CD8-positive, alpha-beta memory T cell (primary cell): ENCODE results near the gene TPP1. TPM values are rescaled to one million over a fixed set of nuclear protein-coding genes. Genes with fewer than 3 reads are reported as not detected.
A peak's percentile ranks its signal among the peaks of the same experiment; 100 is the strongest.

ENCODE experiments used
- CTCF ChIA-PET: fragments of 350-600 bp; sonication (Branson Sonifier 250); formaldehyde crosslinking; loops from one replicate; lab custom pipeline; 2021; ENCODE audit warnings: antibody characterized with exemption; lab: Charles Lee
- POLR2A ChIA-PET: fragments of 350-600 bp; sonication (Branson Sonifier 250); formaldehyde crosslinking; loops from one replicate; lab custom pipeline; 2021; ENCODE audit warnings: antibody characterized with exemption; lab: Charles Lee
- DNase-seq, 5 donors: peaks; one replicate each; pipeline versions ENCODE4 v3.0.0 to v3.0.0-alpha.2; 2020 to 2022; ENCODE audit warnings: mixed read lengths in 1 of 5
- H3K27ac ChIP-seq: one replicate; pipeline ENCODE4 v1.7.0; 2013; ENCODE audit warnings: low read depth, mild to moderate bottlenecking, low read length, moderate library complexity
- H3K27me3 ChIP-seq: 2 replicates; pipeline ENCODE4 v1.7.0; 2013; ENCODE audit warnings: low read length, mild to moderate bottlenecking; ENCODE audit not compliant: insufficient read depth, poor library complexity, severe bottlenecking
- H3K36me3 ChIP-seq: 2 replicates; pipeline ENCODE4 v1.7.0; 2013; ENCODE audit warnings: mild to moderate bottlenecking, low read length, moderate library complexity; ENCODE audit not compliant: insufficient read depth
- H3K4me1 ChIP-seq: 2 replicates; pipeline ENCODE4 v1.7.0; 2013; ENCODE audit warnings: mild to moderate bottlenecking, low read length, moderate library complexity; ENCODE audit not compliant: insufficient read depth
- H3K4me3 ChIP-seq: 2 replicates; pipeline ENCODE4 v1.7.0; 2013; ENCODE audit warnings: mild to moderate bottlenecking, low read length
- H3K9me3 ChIP-seq: 2 replicates; pipeline ENCODE4 v1.7.0; 2013; ENCODE audit warnings: mild to moderate bottlenecking, low read length
- H3K27ac Mint-ChIP-seq, 8 donors: one replicate each; pipeline ENCODE4 v1.8.0; 2020 to 2021; ENCODE audit warnings: mixed read lengths in 8 of 8, mild to moderate bottlenecking in 6 of 8, inconsistent platforms in 3 of 8, moderate library complexity in 3 of 8
- H3K27me3 Mint-ChIP-seq, 2 donors: one replicate each; pipeline ENCODE4 v1.8.0; 2020 to 2021; ENCODE audit warnings: mixed read lengths in 2 of 2, mild to moderate bottlenecking in 1 of 2, moderate library complexity in 1 of 2
- H3K36me3 Mint-ChIP-seq, 3 donors: one replicate each; pipeline ENCODE4 v1.8.0; 2020 to 2021; ENCODE audit warnings: mixed read lengths in 3 of 3, inconsistent platforms in 1 of 3, mild to moderate bottlenecking in 1 of 3
- H3K4me1 Mint-ChIP-seq, 3 donors: one replicate each; pipeline ENCODE4 v1.8.0; 2020 to 2021; ENCODE audit warnings: mixed read lengths in 3 of 3, inconsistent platforms in 1 of 3, mild to moderate bottlenecking in 1 of 3
- H3K4me3 Mint-ChIP-seq, 7 donors: one replicate each; pipeline ENCODE4 v1.8.0; 2020 to 2021; ENCODE audit warnings: mixed read lengths in 7 of 7, mild to moderate bottlenecking in 6 of 7, moderate library complexity in 4 of 7, inconsistent platforms in 2 of 7
- H3K9me3 Mint-ChIP-seq, 5 donors: one replicate each; pipeline ENCODE4 v1.8.0; 2020 to 2022; ENCODE audit warnings: mixed read lengths in 5 of 5, mild to moderate bottlenecking in 3 of 5, moderate library complexity in 2 of 5, inconsistent platforms in 1 of 5
- polyA plus RNA-seq: library from polyadenylated mRNA; unstranded; fragments of 300-500 nt; fragmentation: Illumina TruSeq; gene quantifications from one replicate; pipeline ENCODE4 v1.2.3, GENCODE V29; 2021
- total RNA-seq, 2 experiments: library from RNA; stranded (reverse); gene quantifications; one replicate each; pipeline ENCODE4 v1.2.3, GENCODE V29; 2021

TPP1 gene
- total and polyA plus RNA-seq, 3 experiments from 2014 or later: 57.2 to 165 (median 61.6) TPM

DNA sequence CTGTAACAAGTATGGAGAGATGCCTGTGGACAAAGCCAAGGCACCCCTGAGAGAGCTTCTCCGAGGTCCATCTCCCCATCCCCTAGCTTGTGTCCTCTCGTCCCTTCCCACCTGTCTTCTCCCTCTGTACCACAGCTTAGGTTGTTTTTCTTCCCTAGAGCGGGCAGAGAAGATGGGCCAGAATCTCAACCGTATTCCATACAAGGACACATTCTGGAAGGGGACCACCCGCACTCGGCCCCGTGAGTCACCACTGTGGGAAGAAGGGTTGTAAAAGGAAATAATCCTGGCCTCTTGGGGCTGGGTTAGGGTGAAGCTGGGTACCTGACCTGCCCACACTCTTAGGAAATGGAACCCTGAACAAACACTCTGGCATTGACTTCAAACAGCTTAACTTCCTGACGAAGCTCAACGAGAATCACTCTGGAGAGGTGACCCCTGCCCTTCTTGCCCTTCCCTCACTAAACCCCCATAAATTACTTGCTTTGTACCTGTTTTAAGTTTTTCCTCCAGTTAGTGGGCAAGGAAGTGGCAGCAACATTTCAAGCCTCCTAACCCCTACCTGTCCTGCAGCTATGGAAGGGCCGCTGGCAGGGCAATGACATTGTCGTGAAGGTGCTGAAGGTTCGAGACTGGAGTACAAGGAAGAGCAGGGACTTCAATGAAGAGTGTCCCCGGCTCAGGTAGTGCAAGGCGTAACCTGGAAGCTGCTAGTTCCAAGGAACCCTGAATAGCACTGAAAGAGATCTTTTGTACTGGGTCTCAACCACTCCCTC, 10.3 kb downstream of the TPP1 start:
- Mint-ChIP-seq H3K4me1 (peaks cover 23 to 46% (median 32%) of the 10 kb centered on the region in 3 donors), H3K9me3 (no peaks in the 10 kb centered on the region), H3K36me3 (peaks cover 0 to 46% (median 13%) of the 10 kb centered on the region in 3 donors), H3K27ac (peak overlapping the region in 7 of 8 donors; percentile 30 to 98 (median 55)), H3K4me3 (peak overlapping the region in 3 of 7 donors; percentile 30 to 77 (median 32)), H3K27me3 (no peaks in the 10 kb centered on the region)
- Histone ChIP-seq H3K27me3 (no peaks in the 10 kb centered on the region), H3K27ac (no peak overlapping the region), H3K36me3 (peaks cover 37% of the 10 kb centered on the region), H3K9me3 (no peaks in the 10 kb centered on the region), H3K4me1 (peaks cover 69% of the 10 kb centered on the region), H3K4me3 (no peak overlapping the region)
- ChIA-PET POLR2A (interaction anchor here (2.8 kb wide), 1 partner anchor 10 kb away, joined by 11 read pairs; the partner anchor contains the start of gene TPP1), CTCF (interaction anchor here (1.3 to 7.8 kb wide), 2 partner anchors 9 to 75 kb away, joined by 3 to 68 read pairs; partner anchors contain the start of gene MRPL17)
- no peak for DNase-seq

DNA sequence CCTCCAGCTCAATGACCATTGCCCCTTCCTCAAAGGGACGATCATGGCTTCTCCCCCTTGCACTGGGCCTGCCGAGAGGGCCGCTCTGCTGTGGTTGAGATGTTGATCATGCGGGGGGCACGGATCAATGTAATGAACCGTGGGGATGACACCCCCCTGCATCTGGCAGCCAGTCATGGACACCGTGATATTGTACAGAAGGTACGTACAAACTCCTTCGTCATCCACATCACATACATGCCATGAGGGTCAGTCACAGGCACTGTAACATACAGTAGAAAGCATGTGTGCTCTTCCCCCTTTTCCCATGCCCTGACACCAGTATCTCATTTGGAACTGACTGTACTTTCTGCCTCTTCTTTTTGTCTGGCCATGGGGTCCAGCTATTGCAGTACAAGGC, 11.2 kb downstream of the TPP1 start:
- Mint-ChIP-seq H3K27ac (peak overlapping the region in 5 of 8 donors; percentile 33 to 97 (median 47)), H3K27me3 (no peaks in the 10 kb centered on the region), H3K4me1 (peaks cover 23 to 46% (median 32%) of the 10 kb centered on the region in 3 donors), H3K9me3 (no peaks in the 10 kb centered on the region), H3K36me3 (peaks cover 0 to 46% (median 13%) of the 10 kb centered on the region in 3 donors), H3K4me3 (peak overlapping the region in 2 of 7 donors; percentile 28 to 63)
- Histone ChIP-seq H3K9me3 (no peaks in the 10 kb centered on the region), H3K36me3 (peaks cover 37% of the 10 kb centered on the region), H3K4me1 (peaks cover 66% of the 10 kb centered on the region), H3K27ac (no peak overlapping the region), H3K4me3 (no peak overlapping the region), H3K27me3 (no peaks in the 10 kb centered on the region)
- DNase-seq: no peak
- ChIA-PET POLR2A (interaction anchor here (2.8 kb wide), 1 partner anchor 11 kb away, joined by 11 read pairs; the partner anchor contains the start of gene TPP1), CTCF (interaction anchor here (1.1 to 7.8 kb wide), 3 partner anchors 11 to 229 kb away, joined by 3 to 68 read pairs (median 3); partner anchors contain the start of genes MRPL17 and TPP1)

DNA sequence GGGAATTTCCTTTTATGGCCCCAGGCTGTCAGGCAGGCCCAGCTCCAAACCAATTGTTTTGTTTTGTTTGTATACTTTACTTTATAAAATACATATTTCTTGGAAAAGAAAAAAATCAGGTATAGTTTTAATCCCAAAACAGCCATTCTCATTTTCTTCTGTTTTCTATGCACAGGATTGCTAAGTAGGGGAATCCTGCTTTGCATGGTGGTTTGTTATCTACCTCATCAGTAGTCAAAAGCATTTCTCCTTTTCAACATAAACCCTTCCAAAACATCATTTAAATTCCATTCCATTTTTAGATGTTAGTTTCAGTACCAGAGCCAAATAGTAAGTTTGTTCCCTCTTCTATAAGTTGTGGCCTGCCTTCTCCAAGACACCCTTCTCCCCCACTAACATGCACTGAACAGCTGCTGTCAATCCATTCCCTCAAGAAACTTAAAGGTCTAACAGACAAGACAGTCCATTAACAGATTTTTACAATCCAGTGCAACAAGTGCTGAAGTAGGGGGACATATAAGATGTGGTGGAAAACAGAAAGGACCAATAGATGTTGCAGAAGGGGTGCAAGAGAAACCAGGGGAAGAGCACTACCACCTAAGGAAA, 11.9 kb downstream of the TPP1 start:
- ChIA-PET POLR2A (interaction anchor here (2.8 kb wide), 1 partner anchor 11 kb away, joined by 11 read pairs; the partner anchor contains the start of gene TPP1), CTCF (interaction anchor here (1.1 to 7.8 kb wide), 4 partner anchors 12 to 228 kb away, joined by 3 to 68 read pairs (median 3); partner anchors contain the start of genes MRPL17 and TPP1)
- no peak for DNase-seq
- Histone ChIP-seq H3K9me3 (no peaks in the 10 kb centered on the region), H3K27me3 (no peaks in the 10 kb centered on the region), H3K4me1 (peaks cover 65% of the 10 kb centered on the region), H3K4me3 (no peak overlapping the region), H3K36me3 (peaks cover 37% of the 10 kb centered on the region), H3K27ac (peak overlapping the region; percentile 66)
- Mint-ChIP-seq H3K4me1 (peaks cover 23 to 46% (median 32%) of the 10 kb centered on the region in 3 donors), H3K27me3 (no peaks in the 10 kb centered on the region), H3K9me3 (no peaks in the 10 kb centered on the region), H3K27ac (peak overlapping the region in 3 of 8 donors; percentile 79 to 97 (median 83)), H3K36me3 (peaks cover 0 to 46% (median 13%) of the 10 kb centered on the region in 3 donors), H3K4me3 (peak overlapping the region in 4 of 7 donors; percentile 25 to 63 (median 36))

DNA sequence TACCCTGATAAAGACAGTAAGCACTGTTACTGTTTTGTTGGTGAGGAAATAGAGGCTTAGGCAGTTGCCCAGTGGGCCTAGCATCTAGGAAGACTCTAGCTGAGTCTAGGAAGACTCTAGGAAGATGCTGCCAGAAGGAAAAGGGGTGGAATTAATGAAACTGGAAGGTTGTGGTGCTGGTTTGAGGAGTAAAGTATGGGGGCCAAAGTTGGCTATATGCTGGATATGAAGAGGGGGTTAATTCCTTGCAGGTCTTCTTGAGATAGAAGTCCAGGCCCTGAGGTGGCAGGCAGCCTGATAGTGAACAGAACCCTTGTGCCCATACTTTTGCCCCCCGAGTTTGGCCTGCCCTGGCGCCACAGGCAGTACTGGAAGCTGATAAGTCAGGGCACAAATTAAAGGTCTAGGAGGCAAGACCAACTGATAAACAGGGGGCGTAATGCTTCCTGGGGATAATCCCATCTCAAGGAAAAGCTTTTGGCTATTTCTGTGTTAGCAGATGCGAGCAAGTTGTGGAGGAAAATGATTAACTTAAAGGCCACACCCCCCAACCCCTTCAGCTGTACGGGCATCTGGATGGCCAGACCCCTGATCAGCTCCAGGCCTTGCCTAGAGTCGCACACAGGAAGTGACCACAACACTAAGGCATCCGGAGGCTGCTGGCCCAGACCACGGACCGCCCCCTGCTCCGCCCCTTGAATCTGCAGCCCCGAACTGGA, 12.6 kb downstream of the TPP1 start:
- no peaks in the 10 kb centered on the region for H3K9me3 Mint-ChIP-seq
- Histone ChIP-seq H3K4me3 (peak overlapping the region; percentile 24), H3K27me3 (no peaks in the 10 kb centered on the region), H3K36me3 (peaks cover 40% of the 10 kb centered on the region), H3K27ac (peak overlapping the region; percentile 66), H3K9me3 (no peaks in the 10 kb centered on the region), H3K4me1 (peaks cover 72% of the 10 kb centered on the region)
- H3K27me3 Mint-ChIP-seq: no peaks in the 10 kb centered on the region
- H3K36me3 Mint-ChIP-seq: peaks cover 0 to 48% (median 15%) of the 10 kb centered on the region in 3 donors
- H3K4me3 Mint-ChIP-seq: peak overlapping the region in 1 of 7 donors; percentile 81
- H3K27ac Mint-ChIP-seq: peak overlapping the region in 2 of 8 donors; percentile 73 to 97
- peak; percentile 25 to 67 (median 38) for DNase-seq
- POLR2A ChIA-PET: interaction anchor here (0.6 kb wide), 1 partner anchor 64 kb away, joined by 3 read pairs; no protein-coding TSS in a partner anchor
- CTCF ChIA-PET: interaction anchor here (1.1 to 7.8 kb wide), 4 partner anchors 13 to 150 kb away, joined by 3 to 68 read pairs (median 18); partner anchors contain the start of genes MRPL17 and TPP1
- H3K4me1 Mint-ChIP-seq: peaks cover 23 to 45% (median 32%) of the 10 kb centered on the region in 3 donors

DNA sequence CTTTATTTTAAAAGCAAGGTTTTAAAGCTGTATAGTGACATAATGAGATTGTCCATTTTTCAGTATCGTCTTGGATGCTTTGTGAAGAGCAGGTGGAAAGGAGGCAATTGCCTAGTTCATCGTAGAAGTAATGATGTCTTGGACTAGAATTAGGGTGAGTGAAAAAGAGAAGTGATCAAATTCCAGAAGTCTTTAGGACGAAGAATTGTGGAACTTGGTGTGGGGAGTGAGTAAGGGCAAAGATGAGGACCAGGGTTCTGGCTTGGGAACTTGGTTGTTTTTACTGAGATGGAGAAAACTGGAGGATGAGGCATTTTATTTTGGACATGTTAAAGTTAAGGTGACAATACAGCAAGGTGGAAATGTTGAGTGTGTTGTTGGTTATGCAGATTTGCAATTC, 14.4 kb downstream of the TPP1 start:
- DNase-seq: no peak

DNA sequence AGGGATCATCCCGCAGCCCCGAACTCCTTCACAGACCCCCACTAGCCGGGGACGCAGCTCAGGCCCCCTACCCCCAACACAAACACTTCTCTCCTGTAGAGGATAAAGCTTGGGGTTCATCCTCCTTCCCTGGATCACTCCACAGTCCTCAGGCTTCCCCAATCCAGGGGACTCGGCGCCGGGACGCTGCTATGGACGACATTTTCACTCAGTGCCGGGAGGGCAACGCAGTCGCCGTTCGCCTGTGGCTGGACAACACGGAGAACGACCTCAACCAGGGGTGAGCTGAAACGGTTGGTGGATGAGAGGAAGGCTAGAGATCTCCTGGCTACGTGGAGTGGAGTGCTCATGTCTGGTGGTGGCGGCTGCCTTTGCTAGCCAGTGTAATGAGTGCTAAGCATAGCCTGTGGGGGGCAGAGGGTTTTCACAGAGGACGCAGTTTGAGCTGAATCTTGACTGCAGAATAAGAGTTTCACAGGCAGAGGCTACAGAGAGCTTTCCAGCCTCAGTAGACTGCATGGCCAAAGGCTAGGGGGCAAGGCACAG, 15.1 kb downstream of the TPP1 start:
- CTCF ChIA-PET: interaction anchor here (0.6 to 4.6 kb wide), 22 partner anchors 9 to 250 kb away, joined by 3 to 68 read pairs (median 4); partner anchors contain the start of genes ARFIP2, MRPL17, TIMM10B and TPP1
- H3K27ac ChIP-seq: peak overlapping the region; percentile 91
- H3K4me3 ChIP-seq: peak overlapping the region; percentile 86
- H3K27me3 ChIP-seq: no peaks in the 10 kb centered on the region
- no peaks in the 10 kb centered on the region for H3K27me3 Mint-ChIP-seq
- DNase-seq: peak; percentile 22 to 77 (median 51)
- peaks cover 63% of the 10 kb centered on the region for H3K4me1 ChIP-seq
- peaks cover 46% of the 10 kb centered on the region for H3K36me3 ChIP-seq
- H3K4me3 Mint-ChIP-seq: no peak overlapping the region
- no peaks in the 10 kb centered on the region for H3K9me3 ChIP-seq
- H3K27ac Mint-ChIP-seq: no peak overlapping the region
- H3K36me3 Mint-ChIP-seq: peaks cover 0 to 47% (median 9%) of the 10 kb centered on the region in 3 donors
- POLR2A ChIA-PET: interaction anchor here (0.8 to 3.9 kb wide), 7 partner anchors 8 to 370 kb away, joined by 3 to 35 read pairs (median 7); partner anchors contain the start of genes FHIP1B, MRPL17, TAF10 and TPP1
- peaks cover 11 to 33% (median 14%) of the 10 kb centered on the region in 3 donors for H3K4me1 Mint-ChIP-seq
- H3K9me3 Mint-ChIP-seq: no peaks in the 10 kb centered on the region

More for the DNA sequence above, 14.4 kb downstream of the TPP1 start:
- H3K4me3 ChIP-seq: peak overlapping the region; percentile 86
- H3K27me3 Mint-ChIP-seq: no peaks in the 10 kb centered on the region
- ChIA-PET CTCF (interaction anchor here (0.6 to 4.6 kb wide), 21 partner anchors 8 to 251 kb away, joined by 3 to 68 read pairs (median 5); partner anchors contain the start of genes ARFIP2, MRPL17, TIMM10B and TPP1), POLR2A (interaction anchor here (0.8 to 3.9 kb wide), 7 partner anchors 8 to 370 kb away, joined by 3 to 35 read pairs (median 7); partner anchors contain the start of genes FHIP1B, MRPL17, TAF10 and TPP1)
- H3K4me3 Mint-ChIP-seq: no peak overlapping the region
- H3K9me3 ChIP-seq: no peaks in the 10 kb centered on the region
- H3K4me1 ChIP-seq: peaks cover 63% of the 10 kb centered on the region
- H3K9me3 Mint-ChIP-seq: no peaks in the 10 kb centered on the region
- peaks cover 0 to 47% (median 10%) of the 10 kb centered on the region in 3 donors for H3K36me3 Mint-ChIP-seq
- H3K36me3 ChIP-seq: peaks cover 46% of the 10 kb centered on the region
- H3K4me1 Mint-ChIP-seq: peaks cover 10 to 29% (median 14%) of the 10 kb centered on the region in 3 donors
- H3K27ac Mint-ChIP-seq: no peak overlapping the region
- H3K27me3 ChIP-seq: no peaks in the 10 kb centered on the region
- H3K27ac ChIP-seq: peak overlapping the region; percentile 91
